Fibroblast of the aortic adventitia (primary cell): ENCODE results near the gene DEAF1. TPM values are rescaled to one million over a fixed set of nuclear protein-coding genes. Genes with fewer than 3 reads are reported as not detected.

Experiments
- DNase-seq: peaks from one replicate; pipeline ENCODE4 v3.0.0-alpha.2; 2010; ENCODE audit warnings: low read depth
- H3K4me3 ChIP-seq: 2 replicates; pipeline ENCODE4 v1.5.1; 2011; ENCODE audit warnings: low read depth, mild to moderate bottlenecking, control low read depth, low read length, moderate library complexity
- CTCF ChIP-seq: IDR thresholded peaks from 2 replicates; pipeline ENCODE4 v1.5.1; 2011; ENCODE audit warnings: mild to moderate bottlenecking, low read length, control low read depth, inconsistent platforms; ENCODE audit not compliant: insufficient read depth
- total RNA-seq: library from RNA; depleted of rRNA; stranded (reverse); fragments of >200 nt; gene quantifications from 2 replicates; pipeline ENCODE4 v1.2.3, GENCODE V29; 2012; ENCODE audit warnings: low replicate concordance

DEAF1 gene
- total RNA-seq, 1 donor: 40.0 TPM

- no peak for TF ChIP-seq CTCF
- no peak for DNase-seq
- H3K4me3 ChIP-seq: no peak overlapping the region
Measured at GRCh38 chr11:607971-608659, 86.9 kb downstream of the DEAF1 start.

GRCh38 chr11:607020-607780 lies 87.8 kb downstream of the DEAF1 start:
- no peak for DNase-seq
- TF ChIP-seq CTCF: no peak
- no peak overlapping the region for H3K4me3 ChIP-seq

- no peak for TF ChIP-seq CTCF
Measured at GRCh38 chr11:606245-606644, 88.8 kb downstream of the DEAF1 start.

GRCh38 chr11:605286-606129 lies 89.5 kb downstream of the DEAF1 start:
- DNase-seq: no peak
- H3K4me3 ChIP-seq: no peak overlapping the region
- no peak for TF ChIP-seq CTCF

More at GRCh38 chr11:606245-606644, 88.8 kb downstream of the DEAF1 start:
- no peak overlapping the region for H3K4me3 ChIP-seq
- DNase-seq: peak; percentile 43

- H3K4me3 ChIP-seq: no peak overlapping the region
- no peak for TF ChIP-seq CTCF
Measured at GRCh38 chr11:603154-603553, 91.9 kb downstream of the DEAF1 start.

GRCh38 chr11:601573-602245 lies 93.3 kb downstream of the DEAF1 start:
- no peak overlapping the region for H3K4me3 ChIP-seq
- no peak for DNase-seq
- TF ChIP-seq CTCF: no peak

More at GRCh38 chr11:603154-603553, 91.9 kb downstream of the DEAF1 start:
- no peak for DNase-seq
